ENCODE results near the gene FKBP3. TPM values are rescaled to one million over a fixed set of nuclear protein-coding genes. Genes with fewer than 3 reads are reported as not detected.

The FKBP3 gene
- 111 to 130 TPM (median 122 TPM) in 5 replicates for total RNA-seq (2022; extraction: Qiagen RNA extraction; ENCODE audit: low read depth)

DNA sequence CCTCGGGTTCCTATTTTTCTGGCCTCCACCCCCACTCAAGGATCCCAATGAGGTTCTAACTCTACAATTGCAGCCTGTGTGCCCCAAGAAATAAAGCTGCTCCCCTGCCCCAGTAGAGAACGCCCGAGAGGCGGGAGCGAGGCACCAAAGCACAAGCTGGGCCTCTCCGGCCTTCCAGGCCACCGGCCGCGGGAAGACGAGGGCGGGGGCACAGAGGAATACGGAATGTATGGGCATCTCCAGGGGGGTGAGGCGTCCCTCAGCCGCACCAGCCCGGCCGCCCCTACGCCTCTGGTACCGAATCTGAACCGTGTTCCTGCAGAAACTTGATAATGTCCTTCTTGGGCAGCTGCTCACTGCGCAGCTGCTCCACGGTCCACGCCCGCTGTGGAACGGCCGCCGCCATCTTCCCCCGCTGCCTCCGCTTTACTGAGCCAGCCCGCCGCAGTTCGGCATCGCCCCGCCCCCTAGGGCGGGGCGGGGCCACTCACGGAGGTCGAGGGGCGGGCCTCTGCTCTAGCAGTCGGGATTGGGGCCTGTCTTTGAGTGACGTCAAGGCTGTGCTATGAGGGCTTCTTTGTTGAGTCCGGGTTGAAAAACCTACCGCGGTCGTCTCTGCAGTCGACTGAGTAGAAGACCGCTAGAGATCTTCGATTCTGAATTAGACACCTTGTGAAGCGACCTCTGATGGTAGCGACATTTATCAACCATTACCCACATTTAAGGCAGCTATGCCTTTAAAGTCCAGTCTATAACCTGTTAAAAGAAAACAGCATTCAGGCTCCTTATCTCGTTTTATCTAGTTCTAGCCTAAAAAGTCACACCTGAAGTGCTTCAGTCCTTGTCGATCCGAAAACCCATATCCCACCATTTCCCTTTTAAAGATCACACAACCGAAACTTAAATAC lies at the start of gene FKBP3:
Gene FKBP3 (minus strand): TSS at position 431 of the 908 bp plus-strand sequence. CDS start 25 bp downstream, at position 406.

DNA sequence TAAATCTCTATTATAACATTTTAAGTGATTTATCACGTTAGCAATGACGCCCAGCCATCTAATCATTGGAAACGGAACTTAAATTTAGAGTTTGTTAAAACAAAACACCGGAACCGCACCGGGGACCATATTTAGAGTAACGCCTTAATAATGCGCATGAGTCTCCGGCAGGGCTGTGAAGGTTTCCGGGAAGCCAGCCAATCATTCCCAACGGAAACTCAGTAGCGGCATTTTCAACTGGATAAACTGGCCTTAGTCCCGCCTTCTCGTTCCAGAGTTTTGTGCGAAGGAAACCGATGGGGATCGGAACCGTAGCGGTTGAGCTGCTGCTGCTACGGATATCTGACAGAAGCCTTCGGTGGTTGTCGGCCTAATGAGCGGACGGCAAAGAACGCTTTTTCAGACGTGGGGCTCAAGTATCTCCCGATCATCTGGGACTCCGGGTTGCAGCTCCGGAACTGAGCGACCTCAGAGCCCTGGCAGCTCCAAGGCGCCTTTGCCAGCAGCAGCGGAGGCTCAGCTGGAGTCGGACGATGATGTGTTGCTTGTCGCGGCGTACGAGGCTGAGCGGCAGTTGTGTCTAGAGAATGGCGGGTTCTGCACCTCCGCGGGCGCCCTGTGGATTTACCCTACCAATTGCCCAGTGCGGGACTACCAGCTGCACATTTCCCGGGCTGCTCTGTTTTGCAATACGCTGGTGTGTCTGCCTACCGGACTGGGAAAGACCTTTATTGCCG lies 1.5 kb upstream of the FKBP3 start, which contains the start of gene FANCM:
Gene FANCM (plus strand): TSS at position 272 of the 737 bp plus-strand sequence. CDS start 102 bp downstream, at position 374.

DNA sequence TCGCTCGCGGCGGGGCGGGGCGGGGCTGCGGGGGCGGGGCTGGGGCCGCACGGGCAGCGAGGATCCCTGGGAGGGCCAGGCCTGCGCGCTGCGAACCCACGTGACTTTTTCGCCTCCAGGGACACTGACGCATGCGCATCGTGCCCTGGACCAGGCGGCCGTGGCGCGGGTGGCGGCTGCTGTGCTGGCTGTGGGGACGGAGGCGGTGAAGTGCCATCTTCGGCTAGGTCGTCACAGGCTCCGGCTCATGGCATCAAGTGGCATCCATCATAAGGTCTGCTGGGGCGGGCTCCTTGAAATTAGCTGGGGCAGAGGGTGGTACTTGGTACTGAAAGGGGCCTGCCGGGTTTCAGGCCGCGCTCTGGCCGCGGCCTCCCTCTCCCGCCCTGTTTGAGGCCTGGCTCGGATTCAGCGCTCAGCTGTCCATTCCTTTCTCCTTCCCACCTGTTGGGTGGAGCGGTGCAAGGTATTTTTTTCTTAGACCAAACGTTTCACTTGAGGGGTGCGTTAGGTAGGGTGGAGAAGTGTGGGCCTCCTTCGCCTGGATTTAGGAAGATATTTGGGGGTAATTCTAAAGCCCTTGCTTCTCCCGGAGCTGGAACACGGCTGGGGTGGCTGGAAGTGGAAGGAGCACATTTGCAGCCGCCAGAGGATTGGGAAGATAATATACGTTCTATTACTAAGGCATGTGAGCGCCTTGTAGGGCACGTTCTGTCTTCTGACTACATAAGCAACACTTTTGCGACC lies 50.1 kb downstream of the FKBP3 start, which contains the start of gene PRPF39:
Gene PRPF39 (plus strand): TSS at position 141 of the 747 bp plus-strand sequence. CDS start 11,124 bp downstream, outside the sequence.

Other genes with a start within 250 kb of the FKBP3 start
- 5.4 to 8.0 TPM (median 6.5 TPM) in 5 replicates for gene KLHL28, start 172.5 kb downstream of the FKBP3 start, total RNA-seq (2022; extraction: Qiagen RNA extraction; ENCODE audit: low read depth)
- gene TOGARAM1, start 172.3 kb downstream of the FKBP3 start, total RNA-seq (2022; extraction: Qiagen RNA extraction; ENCODE audit: low read depth) = 7.1 to 10.8 TPM (median 8.2 TPM) in 5 replicates
- gene PRPF39, start 50.4 kb downstream of the FKBP3 start, total RNA-seq (2022; extraction: Qiagen RNA extraction; ENCODE audit: low read depth) = 16.7 to 23.2 TPM (median 18.3 TPM) in 5 replicates
- gene FANCM, start 1.4 kb upstream of the FKBP3 start, total RNA-seq (2022; extraction: Qiagen RNA extraction; ENCODE audit: low read depth) = 5.4 to 7.1 TPM (median 6.2 TPM) in 5 replicates
- 18.5 to 26.3 TPM (median 25.5 TPM) in 5 replicates for gene MIS18BP1, start 118.7 kb upstream of the FKBP3 start, total RNA-seq (2022; extraction: Qiagen RNA extraction; ENCODE audit: low read depth)